Right lobe of liver (tissue), 4 donors: ENCODE measurements around the gene IVL.

ENCODE experiments used
- CTCF ChIP-seq, 4 donors: fragments of 200-600 bp in 3 of 4; fragments of 450-650 bp in 1 of 4; IDR thresholded peaks; one replicate each; pipeline versions ENCODE4 v1.5.1 to v1.8.0; 2016 to 2022; ENCODE audit warnings: antibody characterized with exemption in 4 of 4, mild to moderate bottlenecking in 2 of 4
- POLR2A ChIP-seq: fragments of 450-650 bp; IDR thresholded peaks from one replicate; pipeline ENCODE4 v1.6.1; 2017; ENCODE audit warnings: antibody characterized with exemption, mild to moderate bottlenecking
- donor health status: DM: no; HTN: no; CAD: no.
- donor health status: DM: no; HTN: no; CAD: no.
- donor health status: DM: no; HTN: yes; CAD: no.

GRCh38 chr1:152932170-152932811 lies 23.9 kb downstream of the IVL start:
- TF ChIP-seq CTCF (IDR thresholded peaks at IDR 0.05) (no peak), POLR2A (no peak)
